NCI-H526 treated with DMSO at 0.1 percent for 48 hours (cell line): Measurements from ENCODE around the gene TGFBRAP1.

Experiments
- DNase-seq: peaks from one replicate; lab custom pipeline; 2025; lab: John Stamatoyannopoulos, UW

TGFBRAP1 gene

GRCh38 chr2:105309147-105309545, 20.4 kb downstream of the TGFBRAP1 start:
- no peak for DNase-seq

DNA sequence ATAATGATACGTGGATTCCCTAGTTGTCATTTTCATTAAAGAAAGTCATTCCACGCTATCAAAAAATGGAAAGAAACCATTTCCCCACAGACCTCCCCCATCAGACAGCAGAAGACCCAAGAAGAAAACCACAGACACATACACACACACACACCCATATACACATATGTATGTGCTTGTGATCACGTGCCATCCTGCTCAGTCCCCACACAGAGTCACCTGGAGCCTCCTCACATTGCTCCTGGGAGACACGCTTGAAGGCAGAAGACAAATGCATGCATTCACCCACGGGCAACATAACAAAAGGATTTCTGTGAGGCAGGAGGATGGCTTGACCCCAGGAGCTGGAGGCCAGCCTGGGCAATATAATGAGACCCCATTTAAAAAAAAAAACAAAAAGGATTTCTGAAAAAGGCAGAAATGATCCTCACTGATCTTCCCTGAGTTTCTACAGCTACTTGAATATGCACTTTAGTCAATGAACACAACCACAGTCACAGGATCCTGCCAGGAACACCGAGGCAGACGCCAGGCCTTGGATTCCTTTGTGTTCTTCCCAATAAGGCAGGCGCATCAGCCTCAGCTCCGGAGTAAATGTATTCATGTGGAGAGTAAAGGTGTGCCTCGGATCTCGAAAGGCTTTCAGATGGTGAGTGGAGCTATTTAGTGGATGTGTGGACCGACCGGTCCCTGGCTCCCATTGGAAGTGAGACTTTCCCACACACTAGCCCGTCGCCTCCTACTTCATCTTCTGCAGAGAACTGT, 21.0 kb downstream of the TGFBRAP1 start:
- DNase-seq, result no peak

DNA sequence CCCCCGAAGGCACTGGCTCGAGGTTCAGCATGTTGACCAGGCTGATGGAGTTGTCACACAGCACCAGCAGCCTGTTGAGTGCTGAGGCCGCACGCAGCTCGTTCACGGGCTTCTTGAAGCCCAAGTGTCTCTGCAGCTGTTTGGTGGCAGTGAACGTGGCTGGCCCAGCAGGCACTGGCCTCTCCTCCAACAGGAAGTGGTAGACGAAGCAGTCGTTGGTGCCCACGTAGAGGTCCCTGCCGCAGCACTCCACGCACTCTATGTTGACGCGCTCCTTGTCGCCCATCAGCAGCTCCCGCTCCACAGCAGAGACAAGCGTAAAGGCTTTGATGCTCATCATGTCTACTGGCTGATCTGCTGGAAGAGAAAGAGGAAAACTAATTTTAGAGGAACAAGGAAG, 21.6 kb downstream of the TGFBRAP1 start:
- no peak for DNase-seq

- no peak for DNase-seq
Measured at GRCh38 chr2:105307550-105307949, 22.0 kb downstream of the TGFBRAP1 start.

DNA sequence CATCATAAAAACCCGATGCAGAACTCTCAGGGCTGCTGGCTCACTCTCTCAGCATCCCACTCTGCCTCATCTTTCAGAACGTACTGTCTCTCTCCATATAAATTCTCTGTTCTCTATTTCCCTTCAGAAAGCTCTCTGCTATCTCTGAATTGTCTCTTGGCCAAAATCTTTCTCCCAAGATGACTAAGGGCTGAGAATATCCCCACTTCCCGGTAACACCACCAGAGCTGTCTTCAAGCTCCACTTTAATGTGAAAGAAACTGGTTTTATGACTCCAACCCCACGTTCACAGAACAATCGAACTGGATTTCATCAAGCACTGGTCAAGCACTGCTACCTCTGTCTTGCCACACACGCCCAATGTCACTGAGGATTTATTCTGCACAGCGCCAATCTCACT, 22.4 kb downstream of the TGFBRAP1 start:
- DNase-seq, result no peak

DNA sequence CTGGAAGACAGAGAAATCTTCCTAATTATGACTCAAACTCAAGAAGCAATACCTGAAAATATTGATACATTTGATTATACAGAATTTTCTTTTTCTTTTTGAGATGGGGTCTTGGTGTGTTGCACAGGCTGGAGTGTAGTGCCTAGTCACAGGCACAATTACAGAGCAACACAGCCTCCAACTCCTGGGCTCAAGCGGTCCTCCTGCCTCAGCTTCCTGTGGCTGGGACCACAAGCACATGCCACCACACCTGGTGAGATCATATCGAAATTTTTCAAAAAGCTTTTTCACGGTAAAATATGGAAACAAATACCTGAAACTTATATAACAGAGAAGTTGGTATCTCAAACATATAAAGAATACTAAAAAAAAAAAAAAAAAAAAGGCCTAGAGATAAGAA, 27.9 kb downstream of the TGFBRAP1 start:
- DNase-seq, result no peak

DNA sequence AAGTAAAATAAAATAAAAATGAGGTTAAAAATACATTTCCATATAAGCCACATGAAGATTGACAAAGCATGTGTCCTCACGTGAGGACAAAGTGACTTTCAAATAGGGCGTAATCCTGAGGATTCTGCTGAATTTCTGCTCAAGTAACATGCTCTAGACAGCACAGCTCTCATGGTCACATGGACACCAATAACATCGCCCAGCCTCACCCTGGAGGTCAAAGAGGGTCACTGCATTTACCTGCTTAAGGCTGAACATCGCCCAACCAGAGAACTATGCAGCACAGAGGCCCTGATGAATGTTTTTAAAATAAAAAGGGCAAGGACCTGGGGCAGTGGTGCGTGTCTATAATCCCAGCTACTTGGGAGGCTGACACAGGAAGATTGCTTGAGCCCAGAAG, 30.2 kb downstream of the TGFBRAP1 start:
- no peak for DNase-seq

DNA sequence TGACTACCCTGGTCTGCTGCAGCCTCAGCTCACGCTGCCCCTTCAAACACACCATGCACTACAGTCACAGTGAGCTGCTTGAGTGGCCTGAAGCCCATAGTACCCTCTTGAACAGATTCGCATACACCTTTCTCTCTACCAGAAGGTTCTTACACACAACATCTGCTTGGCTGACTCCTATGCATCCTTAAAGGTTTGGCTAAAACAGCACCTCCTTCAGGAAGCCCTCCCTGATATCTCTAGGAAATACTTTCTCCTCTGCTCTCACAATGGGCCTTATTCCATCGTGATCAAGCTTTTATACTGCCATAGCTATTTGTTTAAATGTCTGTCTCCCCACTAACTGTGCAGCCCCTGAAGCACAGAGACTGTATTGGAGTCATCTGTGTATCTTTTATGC, 31.5 kb downstream of the TGFBRAP1 start:
- no peak for DNase-seq

- DNase-seq, result no peak
Measured at GRCh38 chr2:105297216-105297615, 32.3 kb downstream of the TGFBRAP1 start.

- DNase-seq, result no peak
Measured at GRCh38 chr2:105296017-105296611, 33.4 kb downstream of the TGFBRAP1 start.

DNA sequence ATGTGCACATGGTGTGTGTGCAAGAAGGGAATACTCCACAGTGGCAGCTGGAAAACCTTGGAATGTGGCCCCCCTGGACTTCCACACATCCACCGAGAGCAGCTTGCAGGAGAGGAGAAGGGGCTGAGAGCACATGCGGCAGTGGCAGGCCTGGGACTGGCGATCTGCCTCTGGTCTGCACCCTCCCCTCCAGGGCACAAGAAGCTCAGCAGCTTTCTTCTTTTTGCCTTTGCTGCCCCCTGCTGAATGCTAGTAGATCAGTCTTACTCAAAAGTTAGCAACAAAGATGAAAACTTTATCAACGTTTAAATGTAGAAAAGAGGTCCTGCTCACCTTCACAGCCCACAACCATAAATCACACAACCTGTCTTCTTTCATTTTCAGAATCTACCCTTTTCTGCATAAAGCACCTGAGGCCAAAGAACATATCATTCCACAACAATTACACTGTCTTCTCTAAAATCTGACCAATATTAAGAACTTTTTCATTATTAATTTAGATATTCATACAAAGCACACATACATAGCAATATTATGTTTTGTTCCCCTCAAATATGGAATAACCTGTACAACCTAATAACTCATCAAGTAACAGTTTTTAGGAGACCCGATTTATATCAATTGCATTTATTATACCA, 34.6 kb downstream of the TGFBRAP1 start:
- peak; percentile 8 for DNase-seq

- no peak for DNase-seq
Measured at GRCh38 chr2:105294046-105294445, 35.5 kb downstream of the TGFBRAP1 start.

- DNase-seq, result no peak
Measured at GRCh38 chr2:105291981-105292380, 37.6 kb downstream of the TGFBRAP1 start.

- no peak for DNase-seq
Measured at GRCh38 chr2:105290981-105291660, 38.4 kb downstream of the TGFBRAP1 start.

- no peak for DNase-seq
Measured at GRCh38 chr2:105288133-105288532, 41.4 kb downstream of the TGFBRAP1 start.

DNA sequence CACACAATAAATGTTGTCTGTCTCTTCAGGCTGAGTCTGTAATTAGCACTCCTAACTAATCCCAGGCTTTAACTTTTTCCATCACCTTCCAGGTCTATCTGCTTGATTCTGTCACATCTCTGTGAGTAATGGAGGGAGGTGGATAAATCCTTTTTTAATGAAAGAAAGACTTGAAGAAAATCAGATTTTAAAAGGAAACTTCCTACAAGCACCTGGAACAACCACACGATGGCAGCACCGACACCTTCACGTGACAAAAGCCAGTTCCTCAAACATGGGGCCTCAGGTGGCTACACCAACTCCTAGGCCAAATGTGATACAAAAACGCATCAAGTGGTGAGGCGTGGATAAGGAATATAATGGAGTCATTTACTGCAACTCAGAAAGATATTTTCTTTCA, 41.8 kb downstream of the TGFBRAP1 start:
- no peak for DNase-seq

GRCh38 chr2:105283532-105283931, 46.0 kb downstream of the TGFBRAP1 start:
- DNase-seq, result no peak

DNA sequence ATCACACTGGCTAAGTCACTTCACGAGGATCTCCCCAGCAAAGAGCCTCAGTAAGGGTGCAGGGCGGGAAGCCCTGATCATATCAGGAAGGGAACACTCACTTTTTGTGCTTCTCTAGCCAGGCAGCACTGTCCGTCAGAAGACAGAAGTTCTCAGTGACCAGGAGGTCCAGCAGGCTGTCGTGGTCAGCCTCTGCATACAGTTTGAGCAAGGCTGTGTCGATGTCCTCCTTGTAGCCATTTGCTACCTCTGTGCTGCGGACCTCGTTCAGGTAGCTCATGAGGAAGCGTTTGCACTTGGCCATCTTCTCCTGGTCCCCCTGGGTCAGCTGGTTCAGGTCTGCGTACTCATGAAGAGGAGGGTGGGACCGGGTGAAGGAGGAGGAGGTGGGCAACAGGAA, 49.3 kb downstream of the TGFBRAP1 start:
- no peak for DNase-seq

DNA sequence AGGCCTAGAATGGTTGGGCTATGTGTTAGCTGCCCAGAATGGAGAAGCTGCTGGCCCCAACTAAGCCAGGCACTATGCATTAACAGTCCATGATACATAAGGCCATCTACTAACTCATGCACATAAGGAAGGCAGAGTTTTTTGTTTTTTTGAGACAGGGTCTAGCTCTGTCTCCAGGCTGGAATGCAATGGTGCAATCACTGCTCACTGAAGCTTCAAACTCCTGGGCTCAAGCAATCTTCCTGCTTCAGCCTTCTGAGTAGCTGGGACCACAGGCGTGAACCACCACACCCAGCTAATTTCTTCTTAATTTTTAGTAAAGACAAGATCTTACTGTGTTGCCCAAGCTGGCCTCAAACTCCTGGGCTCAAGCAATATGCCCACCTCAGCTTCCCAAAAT, 50.4 kb downstream of the TGFBRAP1 start:
- DNase-seq, result no peak

DNA sequence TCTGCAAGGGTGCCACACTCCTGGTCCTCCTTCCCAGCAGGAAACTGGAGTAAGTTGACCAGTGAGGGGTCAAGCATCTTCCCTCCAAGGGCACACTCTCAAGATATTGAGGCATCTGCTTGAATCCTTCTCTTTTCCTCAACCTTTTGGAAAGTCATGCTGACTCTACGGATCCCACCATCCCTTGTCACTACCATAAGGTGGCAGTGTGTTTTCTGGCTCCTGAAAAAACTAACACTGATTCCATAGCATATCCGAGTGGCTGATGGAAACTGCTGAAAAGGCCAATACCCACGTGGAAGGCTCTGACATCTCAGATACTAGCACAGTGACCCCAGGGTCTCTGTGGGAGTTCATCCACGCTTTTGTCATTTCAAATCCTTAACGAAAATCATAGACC, 50.9 kb downstream of the TGFBRAP1 start:
- no peak for DNase-seq

DNA sequence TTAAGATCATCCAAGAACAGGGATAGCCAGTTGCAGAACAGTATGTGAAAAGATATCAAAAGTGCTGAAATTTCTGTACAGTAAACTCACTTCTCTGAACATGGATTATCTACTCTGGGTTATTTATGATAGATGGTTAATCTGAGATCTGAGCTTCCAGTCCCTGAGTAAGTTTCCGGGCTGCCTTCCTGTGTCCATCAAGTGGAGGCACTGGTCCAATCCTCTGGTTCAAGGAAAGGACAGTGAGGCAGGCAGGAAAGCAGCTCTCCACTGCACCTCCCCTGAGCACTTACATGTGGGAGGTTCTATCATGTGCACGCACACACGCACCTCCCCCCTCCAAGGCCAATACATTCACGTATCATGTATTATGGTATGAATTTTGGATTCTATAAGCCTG, 55.5 kb downstream of the TGFBRAP1 start:
- DNase-seq, result no peak

- no peak for DNase-seq
Measured at GRCh38 chr2:105272176-105272575, 57.4 kb downstream of the TGFBRAP1 start.
